HG03196 (cell line): ENCODE results near the gene ADH1C.
"Not testable (repeated sequence)": the region's sequence is repeated elsewhere in the genome, so short reads cannot be mapped to it uniquely, and the experiment has no call there.

Experiments used
- ATAC-seq: cut with Tn5 transposase; IDR thresholded peaks from one replicate; pipeline ENCODE4 v1.9.1; 2021; ENCODE audit not compliant: unreplicated experiment

ADH1C gene

DNA sequence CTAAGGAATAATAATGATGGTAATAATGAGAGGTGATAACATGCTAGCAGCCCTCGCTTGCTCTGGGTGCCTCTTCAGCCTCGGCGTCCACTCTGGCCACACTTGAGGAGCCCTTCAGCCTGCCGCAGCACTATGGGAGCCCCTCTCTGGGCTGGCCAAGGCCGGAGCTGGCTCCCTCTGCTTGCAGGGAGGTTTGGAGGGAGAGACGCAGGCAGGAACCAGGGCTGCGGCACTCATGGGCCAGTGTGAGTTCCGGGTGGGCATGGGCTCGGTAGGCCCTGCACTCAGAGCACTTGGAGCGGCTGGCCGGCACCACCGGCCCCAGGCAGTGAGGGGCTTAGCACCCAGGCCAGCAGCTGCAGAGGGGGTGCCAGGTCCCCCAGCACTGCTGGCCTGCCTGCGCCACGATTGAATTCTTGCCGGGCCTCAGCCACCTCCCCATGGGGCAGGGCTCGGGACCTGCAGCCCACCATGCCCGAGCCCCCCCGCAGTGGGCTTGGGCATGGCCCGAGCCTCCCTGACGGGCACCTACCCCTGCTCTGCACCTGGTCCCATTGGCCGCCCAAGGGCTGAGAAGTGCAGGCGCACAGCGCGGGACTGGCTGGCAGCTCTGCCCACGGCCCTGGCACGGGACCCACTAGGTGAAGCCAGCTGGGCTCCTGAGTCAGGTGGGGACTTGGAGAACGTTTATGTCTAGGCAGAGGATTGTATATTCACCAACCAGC lies 7.1 kb upstream of the ADH1C start:
- no peak for ATAC-seq

DNA sequence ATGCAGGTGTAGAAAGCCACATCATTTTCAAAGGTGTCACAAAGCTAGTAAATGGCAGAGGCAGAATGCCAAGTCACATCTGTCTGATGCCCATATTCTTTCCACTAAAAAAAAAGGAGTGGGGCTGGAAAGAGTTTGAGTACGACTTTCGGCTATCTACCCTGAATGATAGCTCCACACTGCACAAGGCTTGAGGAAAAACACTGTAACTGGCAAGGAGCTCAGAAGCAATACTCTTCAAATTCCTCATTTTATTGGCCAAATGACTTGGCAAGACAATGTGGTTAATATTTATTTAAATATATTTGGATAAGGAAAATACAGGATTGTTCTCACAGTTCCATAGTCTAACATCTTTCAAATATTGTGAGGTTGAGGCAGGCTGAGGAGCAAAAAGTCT lies 5.4 kb upstream of the ADH1C start:
- no peak for ATAC-seq

DNA sequence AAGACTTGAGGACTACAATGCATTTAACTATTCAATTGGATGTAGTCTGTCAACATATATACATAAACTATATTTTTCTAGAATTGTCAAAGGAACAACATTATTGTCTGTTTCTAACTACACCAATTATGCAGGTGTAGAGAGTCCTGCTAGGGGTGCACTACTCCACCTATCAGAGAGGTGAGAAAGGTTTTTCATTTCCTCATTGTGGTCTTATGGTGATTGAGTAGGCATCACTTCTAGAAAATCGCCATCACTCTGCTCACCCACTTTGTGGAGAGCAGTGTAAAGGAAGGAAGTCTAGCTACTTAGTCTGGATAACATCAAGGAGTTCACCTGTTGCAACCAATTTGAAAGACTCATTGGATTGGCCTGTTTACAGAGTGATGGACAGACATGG lies 4.4 kb upstream of the ADH1C start:
- ATAC-seq = no peak

DNA sequence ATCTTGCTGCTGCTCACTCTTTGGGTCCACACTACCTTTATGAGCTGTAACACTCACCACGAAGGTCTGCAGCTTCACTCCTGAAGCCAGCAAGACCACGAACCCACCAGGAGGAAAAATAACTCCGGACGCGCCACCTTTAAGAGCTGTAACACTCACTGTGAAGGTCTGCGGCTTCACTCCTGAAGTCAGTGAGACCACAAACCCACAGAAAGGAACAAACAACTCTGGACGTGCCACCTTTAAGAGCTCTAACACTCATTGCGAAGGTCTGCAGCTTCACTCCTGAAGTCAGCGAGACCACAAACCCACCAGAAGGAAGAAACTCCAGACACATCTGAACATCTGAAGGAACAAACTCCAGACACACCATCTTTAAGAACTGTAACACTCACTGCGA lies 3.6 kb upstream of the ADH1C start:
- ATAC-seq = not testable (repeated sequence)

DNA sequence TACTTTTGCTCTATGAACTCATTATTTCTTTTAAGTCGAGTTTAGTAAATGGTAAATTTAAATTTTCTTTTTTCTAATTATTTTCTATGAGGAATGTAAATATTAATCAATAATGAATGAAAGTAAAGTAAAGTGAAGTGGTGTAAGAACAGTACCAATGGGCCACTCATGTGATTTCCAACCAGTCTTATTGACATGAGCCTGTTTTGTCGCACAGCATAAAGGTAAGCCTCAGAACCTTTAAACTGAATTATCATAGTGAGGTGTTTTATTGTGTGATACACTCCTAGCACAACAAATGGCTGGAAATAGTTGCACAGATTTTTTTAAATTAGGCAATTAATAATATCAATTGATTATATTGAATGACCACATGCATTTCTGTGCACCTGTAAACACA lies 1.1 kb downstream of the ADH1C start:
- ATAC-seq = no peak

DNA sequence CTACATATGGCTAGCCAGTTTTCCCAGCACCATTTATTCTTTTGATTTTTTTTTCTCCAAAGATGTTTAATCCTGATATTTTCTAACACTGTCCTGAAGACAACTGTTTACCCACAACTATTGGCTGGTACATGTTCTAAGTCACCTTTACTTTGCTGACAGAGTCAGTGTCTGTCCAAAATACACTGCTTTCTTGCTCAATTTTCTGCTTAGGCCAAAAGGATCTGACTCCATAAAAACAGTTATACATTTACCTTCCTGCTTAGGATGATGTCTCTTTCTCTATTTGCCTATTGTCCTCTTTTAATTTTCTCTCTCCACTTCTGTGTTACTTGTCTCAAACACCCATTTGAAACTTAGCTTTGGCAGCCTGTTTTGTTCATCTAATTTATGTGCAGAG lies 3.2 kb downstream of the ADH1C start:
- ATAC-seq = no peak

DNA sequence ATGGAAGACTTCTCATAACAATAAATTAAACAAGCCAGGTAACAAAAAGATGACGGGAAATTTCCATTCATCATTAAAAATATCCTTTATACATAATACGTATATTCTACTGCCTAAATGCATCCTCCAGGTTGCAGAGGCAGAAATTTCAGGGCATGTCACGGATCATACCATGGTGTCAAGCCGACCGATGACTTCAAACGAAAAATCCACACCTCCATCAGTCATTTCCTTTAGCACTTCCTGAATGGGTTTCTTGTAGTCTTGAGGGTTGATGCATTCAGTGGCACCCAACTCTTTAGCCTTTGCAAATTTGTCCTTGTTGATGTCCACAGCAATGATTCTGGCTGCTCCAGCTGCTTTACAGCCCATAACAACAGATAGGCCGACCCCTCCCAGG lies 9.9 kb downstream of the ADH1C start:
- ATAC-seq = not testable (repeated sequence)

DNA sequence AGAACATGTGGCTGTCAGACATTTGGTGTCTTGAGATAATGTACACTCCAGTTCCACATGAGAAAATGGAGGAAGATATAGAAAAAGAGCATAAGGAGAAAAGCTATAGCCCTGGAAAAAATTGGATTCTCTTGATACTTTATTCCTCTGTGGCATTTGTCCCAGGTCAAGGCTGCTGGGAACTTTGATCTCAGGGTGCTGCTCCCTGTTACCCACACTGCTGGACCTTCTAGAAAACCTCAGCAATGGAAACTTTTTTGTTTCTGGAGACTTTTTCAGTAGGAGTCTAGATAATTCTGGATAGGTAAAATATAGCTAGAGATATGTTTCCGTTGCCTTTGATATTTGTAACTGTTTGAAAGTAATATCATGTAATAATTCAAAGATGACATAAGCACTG lies 11.1 kb downstream of the ADH1C start:
- ATAC-seq = no peak

DNA sequence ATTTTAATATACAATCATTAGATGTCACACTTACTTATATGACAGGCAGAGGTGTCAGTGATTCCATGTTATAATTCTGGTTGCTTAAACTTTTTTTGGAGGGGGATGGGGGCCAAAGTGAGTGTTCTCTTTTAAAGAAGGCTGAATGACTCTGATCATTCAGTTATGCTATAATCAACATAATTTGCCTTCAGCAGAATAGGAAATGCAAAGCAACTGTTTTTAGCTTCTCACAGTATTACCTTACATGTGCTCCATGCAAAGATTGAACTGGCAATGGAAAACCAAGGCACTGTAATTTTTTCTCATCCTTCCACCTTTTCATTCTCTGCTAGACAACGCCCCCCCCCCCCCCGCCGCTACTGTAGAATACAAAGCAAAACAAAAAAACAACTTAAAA lies 13.4 kb downstream of the ADH1C start:
- ATAC-seq = no peak

DNA sequence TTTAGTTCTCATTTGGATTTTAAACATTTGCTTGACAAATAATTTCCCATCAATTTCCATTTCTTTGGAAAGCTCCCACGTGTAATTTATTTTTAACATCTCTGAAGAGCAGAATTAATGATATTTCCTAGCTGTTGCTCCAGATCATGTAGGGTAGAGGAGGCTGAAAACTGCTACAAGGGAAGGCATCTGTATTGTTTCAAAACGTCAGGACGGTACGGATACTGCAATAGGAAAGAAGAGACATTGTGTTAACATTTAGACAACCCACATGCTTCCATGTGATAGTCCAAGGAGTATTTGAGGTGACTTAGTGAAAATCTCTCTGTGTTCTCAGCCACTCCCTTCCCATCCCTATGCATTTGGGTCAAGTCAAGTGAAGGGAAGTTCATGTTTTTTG lies 16.0 kb downstream of the ADH1C start:
- no peak for ATAC-seq

DNA sequence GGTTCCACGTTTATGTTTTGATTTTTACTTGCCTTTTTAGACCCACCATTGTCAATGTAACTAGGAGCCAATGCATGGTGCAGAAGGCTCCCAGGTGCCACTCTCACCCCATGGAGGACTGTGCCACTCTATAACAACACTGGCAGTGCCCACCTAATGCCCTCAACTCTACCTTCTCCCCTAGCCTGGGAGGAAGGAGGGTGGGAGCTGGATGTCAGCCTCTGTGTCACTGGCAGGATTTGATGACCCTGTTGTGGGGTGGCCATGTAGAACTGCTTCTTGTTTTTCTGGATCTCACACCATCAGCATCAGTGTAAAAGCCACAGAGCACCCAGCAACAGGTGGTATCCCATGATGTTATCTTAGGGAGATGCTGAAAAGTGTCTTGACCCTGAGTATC lies 17.7 kb downstream of the ADH1C start:
- no peak for ATAC-seq

DNA sequence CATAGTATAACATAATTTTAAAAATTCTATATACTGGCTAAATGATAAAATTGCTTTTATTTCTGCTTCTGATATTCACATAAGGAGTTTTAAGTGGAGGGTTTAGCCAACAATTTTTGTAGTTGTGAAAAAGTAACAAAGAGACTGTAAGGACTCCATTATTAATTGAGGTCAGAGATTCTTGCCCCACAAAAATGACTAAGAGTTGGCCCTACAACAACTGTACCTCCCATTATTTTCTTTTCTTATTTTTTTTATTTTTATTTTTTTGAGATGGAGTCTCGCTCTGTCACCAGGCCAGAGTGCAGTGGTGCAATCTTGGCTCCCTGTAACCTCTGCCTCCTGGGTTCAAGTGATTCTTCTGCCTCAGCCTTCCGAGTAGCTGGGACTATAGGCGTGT lies 21.9 kb downstream of the ADH1C start:
- ATAC-seq = no peak

DNA sequence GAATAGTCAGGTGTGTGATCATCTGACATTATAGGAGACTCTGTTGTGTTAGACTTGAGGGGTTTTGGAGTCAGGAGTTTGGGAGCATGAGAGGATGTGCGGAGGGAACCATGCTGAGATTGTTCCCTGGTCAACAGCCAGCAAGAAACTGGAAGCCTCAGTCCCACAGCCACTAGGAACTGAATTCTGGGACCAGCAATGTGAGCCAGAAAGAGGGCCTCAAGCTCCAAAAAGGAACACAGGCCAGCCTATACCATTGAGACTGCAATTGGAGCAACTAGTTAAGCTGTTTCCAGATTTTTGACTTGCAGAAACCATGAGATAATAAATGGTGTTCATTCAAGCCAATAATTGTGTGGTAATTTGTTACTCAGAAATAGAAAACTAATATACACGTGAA lies 22.7 kb downstream of the ADH1C start:
- ATAC-seq = no peak

DNA sequence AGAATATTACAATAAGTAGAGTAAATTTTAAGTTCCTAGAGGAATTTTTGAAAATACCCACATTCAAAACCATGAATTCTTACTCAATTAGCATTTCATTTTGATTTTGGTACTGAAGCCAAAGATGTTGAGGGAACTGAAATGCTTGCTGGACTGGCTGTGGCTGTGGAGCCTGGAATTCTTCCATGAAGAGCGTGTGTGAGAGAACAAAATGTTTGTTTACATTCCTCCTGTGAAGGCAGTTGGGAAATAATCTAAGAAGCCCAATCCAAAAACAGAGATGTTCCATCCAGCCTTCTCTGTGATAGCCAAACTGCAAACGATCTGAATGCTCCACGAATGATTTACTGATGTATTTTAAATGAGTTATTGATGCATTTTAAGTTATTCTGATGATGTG lies 27.6 kb downstream of the ADH1C start:
- ATAC-seq = no peak

DNA sequence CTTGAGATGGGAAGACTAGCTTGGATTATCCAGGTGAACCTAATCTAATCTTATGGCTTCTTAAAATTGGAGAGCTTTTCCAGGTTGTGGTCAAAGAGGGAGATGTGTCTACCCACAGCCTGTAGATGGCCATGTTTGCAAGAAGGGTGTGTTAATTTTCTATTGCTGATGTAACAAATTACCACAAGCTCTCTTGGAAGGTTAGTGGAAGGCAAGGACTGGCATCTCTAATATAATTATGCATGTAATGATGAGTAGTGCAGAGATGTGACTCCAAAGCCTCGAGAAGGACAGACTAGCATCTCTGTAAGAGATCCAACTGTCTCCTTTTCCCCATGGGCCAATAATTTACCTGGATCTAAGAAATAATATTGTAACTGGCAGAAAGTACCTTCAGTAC lies 28.2 kb downstream of the ADH1C start:
- ATAC-seq = no peak

DNA sequence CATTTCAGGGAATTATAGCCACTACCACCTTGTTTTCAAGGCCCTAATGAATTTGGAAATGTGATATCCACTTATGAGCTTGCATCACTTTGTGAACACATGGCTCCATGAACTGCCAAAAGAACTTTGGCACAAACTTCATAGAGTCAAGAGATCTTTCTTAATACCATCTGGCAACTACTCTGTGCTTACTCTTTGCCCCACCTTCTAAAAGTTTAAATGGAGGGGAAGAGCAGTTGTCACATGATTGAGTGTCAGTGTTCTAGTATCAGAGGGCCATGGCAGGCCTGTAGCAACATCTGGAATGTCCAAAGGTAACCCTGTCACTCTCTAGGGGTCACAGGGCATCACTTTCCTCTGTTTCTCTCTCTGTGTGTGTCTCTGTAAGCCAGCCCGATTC lies 28.8 kb downstream of the ADH1C start:
- ATAC-seq = no peak

DNA sequence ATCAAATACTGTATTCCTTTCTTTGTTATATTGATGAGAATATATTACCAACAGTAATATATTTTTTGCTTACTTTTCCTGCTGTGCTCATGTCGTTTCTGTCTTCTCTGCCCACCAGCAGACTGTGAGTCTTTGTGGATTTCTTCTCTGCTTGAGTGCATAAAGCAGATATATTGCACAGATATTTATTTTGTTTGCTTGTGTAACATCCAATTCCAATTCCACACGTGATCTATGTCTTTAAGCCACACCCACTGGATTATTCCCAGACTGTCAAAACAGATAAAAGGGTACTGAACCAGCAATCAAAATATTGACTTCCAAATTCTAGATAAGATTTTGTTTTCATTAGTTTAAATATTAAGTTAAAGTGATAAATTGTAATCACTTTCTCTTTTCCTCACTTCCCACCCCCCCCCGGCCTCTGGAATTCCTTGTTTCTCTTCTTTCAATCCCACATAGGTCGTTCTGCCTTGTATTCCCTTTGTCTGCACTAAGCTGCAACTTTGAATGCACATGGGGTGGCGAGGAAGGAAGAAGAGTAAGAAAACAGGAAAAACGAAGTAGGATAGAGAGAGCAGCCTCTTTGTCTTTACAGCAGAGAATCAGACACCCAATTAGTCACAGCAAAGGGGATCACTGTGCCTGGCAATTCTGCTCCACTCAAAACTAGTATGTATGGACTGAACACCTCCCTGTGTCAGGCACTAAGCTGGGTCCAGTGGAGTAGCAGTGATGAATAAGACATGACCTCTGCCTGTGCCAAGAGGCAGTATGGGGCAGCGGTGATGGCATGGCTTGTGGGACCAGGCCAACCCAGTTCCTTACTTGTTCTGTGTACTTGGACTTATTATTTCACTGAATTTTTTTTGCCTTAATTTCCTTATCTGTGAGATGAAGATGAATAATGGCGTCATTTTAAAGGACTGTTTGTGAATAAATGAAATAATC lies 31.0 kb downstream of the ADH1C start, which contains the start of gene ADH1B:
Gene ADH1B (minus strand): TSS at position 161 of the 951 bp plus-strand sequence. CDS start 70 bp downstream, at position 91.
- no peak for ATAC-seq

DNA sequence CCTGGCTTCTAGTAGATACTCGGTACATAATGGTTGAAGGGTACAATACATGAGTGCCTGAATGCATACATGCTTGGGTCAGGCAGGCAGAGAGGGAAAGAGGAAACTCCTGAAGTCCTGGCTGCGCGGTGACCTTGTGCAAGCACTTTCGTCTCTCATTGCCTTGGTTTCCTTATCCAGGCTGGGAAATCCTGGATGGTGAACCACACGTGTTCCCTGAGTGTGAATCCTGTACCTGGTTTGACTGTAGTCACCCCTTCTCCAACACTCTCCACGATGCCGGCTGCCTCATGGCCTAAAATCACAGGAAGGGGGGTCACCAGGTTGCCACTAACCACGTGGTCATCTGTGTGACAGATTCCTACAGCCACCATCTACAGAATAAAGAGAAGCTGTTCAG lies 34.7 kb downstream of the ADH1C start:
- ATAC-seq = not testable (repeated sequence)

DNA sequence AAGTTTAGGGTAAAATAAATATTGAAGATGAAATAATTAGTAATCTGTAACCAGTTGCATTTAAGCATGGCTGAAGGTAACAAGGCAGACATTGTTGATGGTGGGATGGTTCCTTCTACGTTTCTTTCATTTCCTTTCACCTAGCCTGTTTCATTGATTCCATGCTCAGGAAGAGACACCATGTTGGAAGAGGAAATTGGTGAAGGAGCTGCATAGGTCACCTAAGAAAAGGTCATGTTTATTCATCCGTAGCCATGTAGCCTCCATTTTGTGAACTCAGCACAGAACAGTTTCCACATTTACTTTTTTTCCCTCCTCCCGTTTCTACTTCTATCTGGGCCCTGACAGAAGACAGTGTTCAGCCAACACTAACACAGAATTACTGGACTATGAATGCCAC lies 35.2 kb downstream of the ADH1C start:
- no peak for ATAC-seq

DNA sequence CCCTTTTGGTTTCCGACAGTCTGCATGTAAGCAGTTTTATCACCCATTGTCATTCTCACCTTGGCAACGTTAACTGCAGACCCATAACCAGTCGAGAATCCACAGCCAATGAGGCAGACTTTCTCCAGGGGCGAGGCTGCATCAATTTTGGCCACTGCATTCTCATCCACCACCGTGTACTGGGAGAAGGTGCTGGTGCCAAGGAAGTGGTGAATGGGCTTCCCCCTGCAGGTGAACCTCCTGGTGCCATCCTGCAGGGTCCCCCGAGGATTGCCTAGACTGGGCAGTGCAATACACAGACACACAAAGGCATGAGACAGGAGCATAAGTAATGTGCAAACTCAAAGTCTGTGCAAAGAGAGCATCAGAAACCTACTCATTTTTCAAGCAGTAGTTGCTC lies 36.7 kb downstream of the ADH1C start:
- no peak for ATAC-seq

DNA sequence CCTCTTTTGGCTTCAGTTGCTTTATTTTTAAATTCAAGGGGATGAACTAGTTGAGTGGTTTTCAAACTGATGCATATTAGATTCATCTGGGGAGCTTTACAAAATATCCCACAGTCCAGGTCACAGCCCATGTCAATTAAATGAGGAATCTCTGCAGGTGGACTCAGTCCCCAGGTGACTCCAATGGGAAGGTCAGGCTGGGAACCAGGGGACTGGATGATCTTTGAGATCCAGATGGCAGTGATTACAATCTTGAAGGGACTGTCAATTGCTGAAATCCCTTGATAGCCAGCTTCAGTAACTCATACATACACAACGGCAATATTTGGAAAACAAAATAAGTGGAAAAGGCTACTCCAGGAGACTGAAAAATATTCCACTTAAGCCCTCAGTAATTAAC lies 38.3 kb downstream of the ADH1C start:
- ATAC-seq = no peak

DNA sequence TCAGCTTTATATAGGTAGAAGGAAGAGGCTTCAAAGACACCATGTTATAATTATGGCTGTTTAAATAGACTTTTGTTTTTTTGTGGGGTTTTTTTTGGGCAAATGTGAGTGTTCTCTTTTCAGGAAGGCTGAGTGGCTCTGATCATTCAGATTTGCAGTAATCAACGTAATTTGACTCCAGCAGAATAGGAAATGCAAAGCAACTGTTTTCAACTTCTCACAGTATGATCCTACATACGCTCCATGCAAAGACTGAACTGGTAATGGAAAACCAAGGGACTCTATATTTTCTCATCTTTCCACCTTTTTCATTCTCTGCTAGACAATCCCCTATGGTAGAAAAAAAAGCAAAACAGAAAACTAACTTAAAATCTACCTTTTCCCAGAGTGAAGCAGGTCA lies 42.2 kb downstream of the ADH1C start:
- ATAC-seq = no peak
